GM12801 (cell line): Measurements from ENCODE around the gene SLC12A1.

ENCODE experiments used
- TF ChIP-seq, protein P1 (sequence below): IDR thresholded peaks from one replicate; pipeline ENCODE4 v1.5.1; 2011; ENCODE audit warnings: control low read depth; ENCODE audit not compliant: insufficient read length; ENCODE audit errors: extremely low read depth

Gene SLC12A1

DNA sequence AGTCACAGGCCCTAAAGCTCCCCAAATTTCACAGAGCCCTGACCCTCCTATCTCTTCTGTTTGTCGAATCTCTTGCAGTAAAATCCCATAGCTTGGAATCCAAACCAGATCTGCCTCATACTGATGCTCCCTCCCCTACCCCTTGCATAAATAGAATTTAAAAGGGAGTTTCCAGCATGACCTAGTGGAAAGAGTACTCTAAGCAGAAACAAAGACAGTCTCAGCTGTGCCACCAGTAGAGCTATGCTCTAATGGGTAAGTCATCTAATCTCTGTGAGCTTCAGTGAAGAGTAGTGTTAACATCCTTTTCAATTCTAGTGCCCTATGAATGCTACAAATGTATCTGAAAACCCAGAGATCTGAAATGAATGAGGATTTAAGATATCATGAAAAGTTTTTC lies 4.0 kb upstream of the SLC12A1 start:
- TF ChIP-seq, protein P1, sequence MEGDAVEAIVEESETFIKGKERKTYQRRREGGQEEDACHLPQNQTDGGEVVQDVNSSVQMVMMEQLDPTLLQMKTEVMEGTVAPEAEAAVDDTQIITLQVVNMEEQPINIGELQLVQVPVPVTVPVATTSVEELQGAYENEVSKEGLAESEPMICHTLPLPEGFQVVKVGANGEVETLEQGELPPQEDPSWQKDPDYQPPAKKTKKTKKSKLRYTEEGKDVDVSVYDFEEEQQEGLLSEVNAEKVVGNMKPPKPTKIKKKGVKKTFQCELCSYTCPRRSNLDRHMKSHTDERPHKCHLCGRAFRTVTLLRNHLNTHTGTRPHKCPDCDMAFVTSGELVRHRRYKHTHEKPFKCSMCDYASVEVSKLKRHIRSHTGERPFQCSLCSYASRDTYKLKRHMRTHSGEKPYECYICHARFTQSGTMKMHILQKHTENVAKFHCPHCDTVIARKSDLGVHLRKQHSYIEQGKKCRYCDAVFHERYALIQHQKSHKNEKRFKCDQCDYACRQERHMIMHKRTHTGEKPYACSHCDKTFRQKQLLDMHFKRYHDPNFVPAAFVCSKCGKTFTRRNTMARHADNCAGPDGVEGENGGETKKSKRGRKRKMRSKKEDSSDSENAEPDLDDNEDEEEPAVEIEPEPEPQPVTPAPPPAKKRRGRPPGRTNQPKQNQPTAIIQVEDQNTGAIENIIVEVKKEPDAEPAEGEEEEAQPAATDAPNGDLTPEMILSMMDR = no peak

DNA sequence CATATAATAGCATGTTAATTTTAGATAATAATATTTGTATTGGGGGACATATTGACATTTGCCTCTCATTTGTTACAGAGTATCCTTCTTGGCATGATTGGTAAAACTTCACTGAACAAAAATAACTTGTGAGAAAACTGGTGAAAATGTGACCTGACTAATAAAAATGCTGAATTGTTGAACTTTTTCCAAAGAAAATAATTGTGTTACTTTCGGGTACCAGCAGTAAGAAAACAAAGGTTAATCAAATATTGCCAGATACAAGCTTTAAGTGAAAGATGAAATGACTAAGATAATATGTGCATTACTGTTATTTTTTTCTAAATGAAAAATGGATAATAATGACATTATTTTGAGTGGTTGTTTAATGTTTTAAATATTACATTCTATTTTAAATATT lies 15.2 kb downstream of the SLC12A1 start:
- TF ChIP-seq, protein P1 = no peak

GRCh38 chr15:48221885-48222284 lies 15.8 kb downstream of the SLC12A1 start:
- TF ChIP-seq, protein P1 = no peak

- TF ChIP-seq, protein P1 = no peak
These were observed 16.5 kb downstream of the SLC12A1 start for GRCh38 chr15:48222627-48223026.

- TF ChIP-seq, protein P1 = no peak
These were observed 19.7 kb downstream of the SLC12A1 start for GRCh38 chr15:48225771-48226170.

DNA sequence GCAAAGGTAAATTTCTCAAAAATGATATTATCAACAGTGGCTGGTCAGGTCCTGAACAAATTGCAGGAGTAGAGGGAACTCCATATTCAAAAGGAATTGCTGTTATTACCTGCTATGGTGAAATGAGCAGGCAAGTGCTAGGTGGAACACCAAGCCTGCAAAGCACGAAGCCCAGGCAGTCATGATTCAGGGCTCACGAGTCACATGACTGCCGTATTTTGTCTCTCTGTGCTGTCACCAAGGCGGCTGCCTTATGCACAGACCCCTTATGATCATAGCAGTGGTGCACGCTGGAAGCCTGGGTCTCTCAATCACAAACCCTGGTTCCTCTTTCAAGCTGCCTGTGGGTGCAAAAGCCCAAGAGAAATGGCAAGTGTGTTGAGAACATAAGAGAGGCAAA lies 24.4 kb downstream of the SLC12A1 start:
- TF ChIP-seq, protein P1 = no peak

DNA sequence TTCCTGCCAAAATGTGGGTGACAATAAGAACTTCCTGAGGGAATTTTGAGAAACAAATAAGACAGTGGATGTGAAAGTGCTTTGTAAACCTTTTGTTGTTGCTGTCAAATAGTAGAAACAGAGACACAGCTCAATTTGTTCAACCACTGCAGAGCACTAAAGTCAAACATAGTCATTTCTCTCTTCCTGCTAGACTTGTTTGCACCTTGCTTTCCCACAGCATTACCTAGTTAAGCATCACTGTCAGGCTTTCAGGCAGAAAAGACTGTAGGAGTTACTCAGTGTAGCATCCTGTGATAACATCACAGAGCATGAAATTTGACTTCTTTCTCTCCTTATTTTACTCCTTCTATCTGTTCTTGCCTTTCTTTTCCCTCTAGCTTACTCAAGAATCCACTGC lies 27.1 kb downstream of the SLC12A1 start:
- TF ChIP-seq, protein P1 = no peak

DNA sequence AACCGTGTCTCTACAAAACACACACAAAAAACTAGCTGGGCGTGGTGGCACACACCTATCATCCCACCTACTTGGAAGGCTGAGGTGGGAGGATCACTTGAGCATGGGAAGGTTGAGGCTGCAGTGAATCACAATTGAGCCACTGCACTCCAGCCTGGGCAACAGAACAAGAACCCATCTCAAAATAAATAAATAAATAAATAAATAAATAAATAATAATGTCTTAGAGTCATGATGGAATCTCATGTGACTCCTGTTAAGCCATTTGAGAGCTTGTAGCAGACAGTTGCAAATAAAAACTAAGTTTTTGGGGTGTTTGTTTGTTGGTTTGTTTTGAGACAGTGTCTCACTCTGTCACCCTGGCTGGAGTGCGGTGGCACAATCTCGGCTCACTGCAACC lies 33.2 kb downstream of the SLC12A1 start:
- TF ChIP-seq, protein P1 = no peak
